HPDE6-E6E7 (cell line): ENCODE measurements around the gene PI16.
"Not testable (repeated sequence)": the region's sequence is repeated elsewhere in the genome, so short reads cannot be mapped to it uniquely, and the experiment has no call there.

Experiments
- DNase-seq: peaks from one replicate; pipeline ENCODE4 v3.0.0; 2011; ENCODE audit warnings: missing footprints; ENCODE audit errors: extremely low spot score

The PI16 gene

GRCh38 chr6:36928547-36928918 lies 26.0 kb upstream of the PI16 start:
- no peak for DNase-seq

GRCh38 chr6:36929152-36929551 lies 25.4 kb upstream of the PI16 start:
- no peak for DNase-seq

GRCh38 chr6:36929607-36930006 lies 24.9 kb upstream of the PI16 start:
- DNase-seq, result no peak

GRCh38 chr6:36930483-36930882 lies 24.1 kb upstream of the PI16 start:
- no peak for DNase-seq

DNA sequence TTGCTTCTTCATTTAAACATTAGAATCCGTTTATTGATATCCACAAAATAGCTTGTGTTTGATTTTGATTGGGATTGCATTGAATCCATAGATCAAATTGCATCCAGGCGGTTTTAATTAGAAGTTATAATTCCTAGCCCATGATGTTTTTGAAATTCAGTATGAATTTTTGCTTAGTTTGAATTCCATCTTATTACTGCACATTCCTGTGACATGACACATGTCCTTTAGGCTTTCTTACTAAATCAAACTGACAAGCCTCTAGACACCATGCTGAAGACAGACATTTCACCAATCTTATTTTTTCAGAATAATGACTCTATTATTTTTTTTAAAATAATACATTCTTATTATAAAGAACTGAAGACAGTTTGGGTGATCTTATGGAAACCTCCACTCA lies 21.4 kb upstream of the PI16 start:
- no peak for DNase-seq

DNA sequence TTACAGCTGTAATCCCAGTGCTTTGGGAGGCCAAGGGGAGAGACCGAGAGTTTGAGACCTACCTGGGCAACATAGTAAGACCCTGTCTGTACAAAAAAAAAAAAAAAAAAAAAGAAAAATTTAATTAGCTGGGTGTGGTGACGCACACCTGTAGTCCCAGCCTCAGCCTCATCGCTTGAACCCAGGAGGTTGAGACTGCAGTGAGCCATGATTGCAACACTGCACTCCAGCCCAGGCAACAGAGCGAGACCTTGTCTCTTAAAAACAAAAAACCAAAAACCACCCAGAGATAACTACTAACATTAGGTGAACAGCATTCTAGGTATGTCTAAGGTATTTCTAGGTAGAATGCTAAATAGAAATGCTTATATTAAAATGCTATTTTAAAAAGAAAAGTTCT lies 21.0 kb upstream of the PI16 start:
- no peak for DNase-seq

GRCh38 chr6:36934901-36935300 lies 19.6 kb upstream of the PI16 start:
- peak; percentile 38 for DNase-seq

DNA sequence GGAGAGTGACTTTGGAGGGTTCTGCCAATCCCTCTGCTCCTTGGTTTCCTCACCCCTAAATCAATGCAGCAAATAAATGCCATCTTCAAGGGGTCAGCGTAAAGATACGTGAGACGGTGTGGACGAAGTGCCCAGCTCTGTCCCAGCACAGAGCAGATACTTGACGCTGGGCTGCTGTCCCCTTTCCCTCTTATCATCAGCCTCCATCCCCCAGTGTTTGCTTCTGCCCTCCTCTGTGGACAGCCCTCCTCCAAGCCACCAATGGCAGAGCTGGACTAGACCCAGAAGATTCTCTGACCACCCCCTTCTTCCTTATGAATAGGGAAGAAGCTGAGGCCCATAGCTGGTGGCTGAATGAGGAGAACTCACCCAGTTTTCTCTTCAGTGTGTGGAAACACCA lies 17.7 kb upstream of the PI16 start:
- no peak for DNase-seq

DNA sequence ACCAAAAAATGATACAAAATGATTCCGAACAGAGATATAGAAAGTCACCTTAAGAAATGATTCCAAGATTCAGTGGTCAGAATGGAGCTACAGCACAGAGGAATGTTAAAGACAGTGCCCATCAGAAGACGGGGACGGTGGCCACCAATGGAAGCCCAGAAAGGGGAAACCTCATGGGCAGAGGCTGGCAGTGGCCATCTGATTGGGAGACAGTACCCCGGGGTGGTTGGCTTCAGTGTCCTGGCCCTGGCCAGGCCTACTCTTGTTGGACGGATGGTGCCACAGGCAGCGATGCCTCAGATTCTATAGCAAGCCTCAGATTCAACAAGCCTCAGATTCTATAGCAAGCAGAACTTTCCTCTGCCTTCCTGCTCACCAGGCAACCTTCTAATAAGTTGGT lies 16.6 kb upstream of the PI16 start:
- no peak for DNase-seq

- DNase-seq, result peak; percentile 87
Observed at GRCh38 chr6:36938536-36938935, 16.0 kb upstream of the PI16 start.

GRCh38 chr6:36939005-36939404 lies 15.5 kb upstream of the PI16 start:
- DNase-seq, result not testable (repeated sequence)

- no peak for DNase-seq
Observed at GRCh38 chr6:36940027-36940426, 14.5 kb upstream of the PI16 start.

- not testable (repeated sequence) for DNase-seq
Observed at GRCh38 chr6:36941561-36941960, 13.0 kb upstream of the PI16 start.

DNA sequence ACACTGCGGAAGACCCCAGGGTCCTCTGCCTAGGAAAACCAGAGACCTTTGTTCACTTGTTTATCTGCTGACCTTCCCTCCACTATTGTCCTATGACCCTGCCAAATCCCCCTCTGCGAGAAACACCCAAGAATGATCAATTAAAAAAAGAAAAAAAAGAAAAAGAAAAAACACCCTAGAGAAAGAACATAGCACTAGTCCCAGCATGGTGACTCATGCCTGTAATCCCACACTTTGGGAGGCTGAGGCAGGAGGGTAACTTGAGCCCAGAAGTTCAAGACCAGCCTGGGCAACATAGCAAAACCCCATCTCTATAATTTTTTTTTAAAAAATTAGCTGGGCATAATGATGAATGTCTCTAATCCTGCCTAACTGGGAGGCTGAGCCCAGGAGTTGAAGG lies 12.2 kb upstream of the PI16 start:
- DNase-seq, result not testable (repeated sequence)

DNA sequence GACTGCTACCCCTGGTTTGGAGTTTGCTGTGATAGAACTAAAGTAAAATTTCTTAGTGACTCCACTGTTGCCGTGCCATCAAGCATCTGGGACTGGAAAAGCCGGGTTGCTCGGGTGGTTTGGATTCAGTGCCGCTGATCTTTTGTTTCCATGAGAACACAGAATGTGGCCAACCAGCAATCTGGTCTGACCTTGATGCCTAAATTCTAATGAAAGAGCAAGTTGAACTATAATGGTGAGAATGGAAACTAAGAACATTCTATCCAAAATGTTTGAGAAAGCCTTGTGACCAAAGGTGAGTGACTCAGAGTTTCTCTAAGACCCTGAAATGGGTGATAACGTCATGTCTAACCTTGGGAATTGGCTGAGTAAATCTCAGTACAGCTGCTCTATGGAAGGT lies 9.9 kb upstream of the PI16 start:
- DNase-seq, result no peak

DNA sequence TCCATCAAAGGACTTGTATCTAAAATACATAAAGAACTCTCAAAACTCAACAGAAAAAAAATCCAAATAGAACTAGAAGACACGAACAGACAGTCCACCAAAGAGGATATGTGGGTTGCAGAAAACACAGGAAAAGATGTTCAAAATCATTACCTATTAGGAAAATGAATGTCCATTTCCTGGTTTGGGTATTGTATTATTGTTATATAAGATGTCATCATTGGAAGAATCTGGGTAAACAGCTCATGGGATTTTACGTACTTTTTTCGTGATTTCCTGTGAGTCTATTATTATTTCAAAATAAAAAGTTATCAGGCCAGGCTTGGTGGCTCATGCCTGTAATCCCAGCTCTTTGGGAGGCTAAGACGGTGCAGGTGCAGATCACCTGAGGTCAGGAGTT lies 9.2 kb upstream of the PI16 start:
- DNase-seq, result no peak

DNA sequence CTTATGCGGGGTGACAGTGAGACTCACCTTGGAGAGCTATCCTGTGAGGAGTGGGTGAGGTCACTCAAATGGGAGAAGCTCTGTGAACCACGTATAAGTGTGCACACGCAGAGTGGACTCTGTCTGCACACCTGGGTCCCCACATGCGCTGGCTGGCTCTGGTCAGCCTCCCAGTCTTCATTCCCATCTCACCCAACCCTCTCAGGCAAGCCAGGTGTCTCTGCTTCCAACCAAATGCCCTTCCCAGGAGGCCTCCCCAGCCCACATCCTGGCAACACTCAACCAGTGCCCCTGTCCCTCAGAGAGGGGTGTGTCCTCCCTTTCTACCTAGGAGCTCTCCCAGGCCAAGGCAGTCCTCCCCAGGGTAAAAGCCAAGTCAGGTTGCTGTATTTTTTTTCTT lies 8.0 kb upstream of the PI16 start:
- DNase-seq, result no peak

DNA sequence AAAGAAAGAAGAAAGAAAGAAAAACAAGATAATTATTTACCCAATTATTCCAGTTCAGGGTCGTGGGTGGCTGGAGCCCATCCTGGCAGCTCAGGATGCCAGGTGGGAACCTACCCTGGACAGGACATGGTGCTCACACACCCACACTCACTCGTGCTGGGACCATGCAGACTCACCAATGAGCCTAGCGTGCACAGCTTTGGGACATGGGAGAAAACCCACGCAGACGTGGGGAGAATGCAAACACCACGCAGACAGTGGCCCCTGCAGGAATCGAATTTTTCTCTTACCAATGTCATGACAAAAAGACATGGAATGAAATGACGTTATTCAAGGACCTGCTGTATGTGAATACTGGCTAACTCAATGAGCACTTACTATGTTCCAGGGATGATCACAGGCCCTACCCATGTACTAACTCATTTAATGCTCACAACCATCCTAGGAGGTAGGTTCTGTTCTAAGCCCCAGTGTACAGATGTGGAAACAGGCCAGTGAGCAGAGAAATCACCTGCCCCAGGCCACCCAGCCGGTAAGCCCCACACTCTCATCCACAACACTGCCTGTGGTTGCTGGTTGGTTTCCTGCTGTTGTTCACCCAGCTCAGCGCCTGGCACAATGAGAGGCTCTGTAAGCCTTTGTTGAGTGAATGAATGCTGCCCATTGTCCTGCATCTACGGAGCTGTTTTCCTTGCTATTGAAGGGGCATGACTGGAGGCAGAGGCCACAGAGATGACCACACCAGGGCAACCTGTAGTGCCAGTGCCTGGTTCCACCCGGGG lies 6.8 kb upstream of the PI16 start:
- no peak for DNase-seq

DNA sequence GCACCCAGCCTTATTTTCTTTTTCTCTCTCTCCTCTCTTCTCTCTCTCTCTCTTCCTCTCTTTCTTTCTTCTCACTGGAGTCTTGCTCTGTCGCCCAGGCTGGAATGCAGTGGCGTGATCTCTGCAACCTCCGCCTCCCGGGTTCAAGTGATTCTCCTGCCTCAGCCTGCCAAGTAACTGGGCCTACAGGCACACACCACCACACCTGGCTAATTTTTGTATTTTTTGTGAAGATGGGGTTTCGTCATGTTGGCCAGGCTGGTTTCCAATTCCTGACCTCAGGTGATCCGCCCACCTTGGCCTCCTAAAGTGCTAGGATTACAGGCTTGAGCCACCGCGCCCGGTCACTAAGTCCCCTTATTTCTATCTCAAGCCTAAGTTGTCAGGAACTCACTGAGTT lies 5.5 kb upstream of the PI16 start:
- DNase-seq, result not testable (repeated sequence)

DNA sequence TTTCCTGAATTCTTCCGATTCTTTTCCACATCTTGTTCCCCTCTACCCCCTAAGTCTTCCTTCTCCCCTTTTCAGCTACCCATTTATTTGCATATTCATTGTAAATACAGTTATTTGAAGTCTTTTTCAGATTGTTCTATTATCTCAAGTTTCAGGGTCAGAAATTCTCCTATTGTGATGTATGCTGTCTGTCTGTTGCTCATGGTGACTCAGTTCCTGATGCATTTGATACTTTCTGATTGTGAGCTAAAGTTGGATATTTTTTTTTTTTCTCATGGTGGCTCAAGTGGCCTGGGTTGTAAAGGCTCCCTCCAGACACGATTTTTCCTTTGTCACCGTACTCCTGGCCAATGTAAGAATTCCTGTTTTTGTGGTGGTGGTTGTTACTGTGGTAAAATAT lies 4.9 kb upstream of the PI16 start:
- DNase-seq, result peak; percentile 52

GRCh38 chr6:36953931-36954261 lies 642 bp upstream of the PI16 start:
- no peak for DNase-seq

- DNase-seq, result no peak
Observed at GRCh38 chr6:36955136-36955535, 598 bp downstream of the PI16 start.

- DNase-seq, result peak; percentile 39
Observed at GRCh38 chr6:36955671-36956445, 1.3 kb downstream of the PI16 start.

- no peak for DNase-seq
Observed at GRCh38 chr6:36956446-36956820, 1.9 kb downstream of the PI16 start.
